ACHN (cell line): ENCODE results near the gene CILP.

Experiments
- DNase-seq: peaks from one replicate; pipeline ENCODE4 v3.0.0-alpha.2; 2015
- in situ Hi-C: cut with HindIII; loops from 2 replicates; pipeline ENCODE4 v1.10.0; 2017; ENCODE audit warnings: low sequenced_read_pairs, low pct_ligation_motif_present, low pct_unique_long_range_greater_than_20kb

The CILP gene

GRCh38 chr15:65175511-65175910, 35.8 kb downstream of the CILP start:
- in situ Hi-C loops = no loop called here
- DNase-seq = peak; percentile 86

- no peak for DNase-seq
- in situ Hi-C loops = no loop called here
These were observed 36.8 kb downstream of the CILP start for GRCh38 chr15:65174509-65174908.

- DNase-seq = no peak
- in situ Hi-C loops = no loop called here
These were observed 38.7 kb downstream of the CILP start for GRCh38 chr15:65172531-65172930.

DNA sequence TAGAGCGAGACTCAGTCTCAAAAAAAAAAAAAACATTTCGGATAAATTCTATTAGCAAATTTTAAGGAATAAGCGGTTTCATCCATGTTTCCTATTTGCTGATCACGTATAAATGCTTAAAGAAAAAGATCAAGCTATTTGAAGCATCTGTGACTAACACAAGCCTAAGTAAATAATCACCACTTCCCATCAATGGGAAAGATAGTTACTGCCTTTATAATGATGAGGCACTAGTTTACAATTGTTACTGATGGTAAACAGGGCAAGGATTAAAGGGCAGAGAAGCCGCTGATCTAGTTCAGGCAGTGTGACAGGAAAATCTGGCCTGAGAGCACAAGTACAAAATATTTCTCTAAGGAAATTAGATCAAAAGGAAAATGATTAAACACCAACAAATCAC, 39.8 kb downstream of the CILP start:
- in situ Hi-C loops = no loop called here
- DNase-seq = no peak

DNA sequence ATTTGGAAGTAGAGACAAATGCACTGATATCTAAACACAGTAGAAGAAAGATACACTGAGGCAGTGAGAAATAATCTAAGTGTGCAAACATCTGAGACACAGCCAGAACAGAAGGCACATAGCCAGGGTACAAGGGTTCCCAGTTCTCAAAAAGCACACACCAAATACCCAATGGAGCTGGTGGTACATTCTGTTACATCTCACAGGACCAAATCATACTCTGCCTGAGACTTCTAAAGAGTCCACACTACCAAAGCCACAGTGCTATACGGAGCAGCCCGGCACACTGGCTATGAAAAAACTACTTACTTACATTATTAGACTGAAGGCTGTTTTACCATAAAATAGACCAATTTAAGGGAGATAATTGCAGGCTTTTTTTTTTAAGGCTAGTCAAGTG, 45.4 kb downstream of the CILP start:
- in situ Hi-C loops = no loop called here
- no peak for DNase-seq

GRCh38 chr15:65164139-65164538, 47.1 kb downstream of the CILP start:
- DNase-seq = no peak
- in situ Hi-C loops = no loop called here

- no peak for DNase-seq
- in situ Hi-C loops = no loop called here
These were observed 48.2 kb downstream of the CILP start for GRCh38 chr15:65163041-65163440.

- no peak for DNase-seq
- in situ Hi-C loops = no loop called here
These were observed 54.6 kb downstream of the CILP start for GRCh38 chr15:65156692-65157091.

GRCh38 chr15:65154720-65155119, 56.6 kb downstream of the CILP start:
- no peak for DNase-seq
- in situ Hi-C loops = no loop called here

DNA sequence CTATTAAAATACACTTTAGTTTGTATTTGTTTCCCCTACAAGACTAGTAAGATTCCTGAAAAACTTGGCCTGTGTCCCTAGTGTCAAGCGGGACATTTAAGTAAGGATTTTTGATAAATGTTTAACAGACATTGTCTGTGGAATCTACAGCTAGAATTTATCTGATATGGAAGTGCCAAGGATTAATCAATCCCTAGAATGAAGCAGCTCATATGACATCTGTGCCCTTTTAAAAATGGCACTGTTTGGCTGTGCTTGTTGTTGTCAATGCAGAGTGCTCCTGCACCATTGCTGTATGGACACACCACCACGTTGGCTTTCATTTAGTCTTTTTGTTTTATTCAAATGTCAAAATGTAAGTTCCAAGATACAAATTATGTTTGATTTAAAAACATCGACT, 63.4 kb downstream of the CILP start:
- in situ Hi-C loops = no loop called here
- no peak for DNase-seq

DNA sequence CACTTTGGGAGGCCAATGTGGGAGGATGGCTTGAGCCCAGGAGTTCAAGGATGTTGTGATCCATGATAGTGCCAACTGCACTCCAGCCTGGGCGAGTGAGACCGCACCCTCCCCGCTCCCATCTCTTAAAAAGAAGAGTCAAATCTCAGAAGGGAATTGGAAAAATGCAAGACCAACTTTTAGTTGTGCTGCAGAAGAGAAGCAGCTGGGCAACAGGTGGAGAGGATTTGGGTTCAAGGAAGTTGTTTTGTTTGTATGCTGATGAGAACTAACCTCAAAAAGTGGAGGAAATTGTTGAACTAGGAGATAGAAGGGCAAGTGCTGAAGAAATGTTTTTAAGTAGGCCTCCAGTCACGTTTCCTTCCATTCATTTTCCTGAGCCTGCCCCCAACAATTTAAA, 64.8 kb downstream of the CILP start:
- in situ Hi-C loops = no loop called here
- no peak for DNase-seq
